Fibroblast of mammary gland (primary cell): Measurements from ENCODE around the gene CORO2B.

Source experiments
- DNase-seq: peaks from one replicate; pipeline ENCODE4 v3.0.0-alpha.2; 2010; ENCODE audit warnings: low read depth
- H3K4me3 ChIP-seq: 2 replicates; pipeline ENCODE4 v1.5.1; 2011; ENCODE audit warnings: low read depth, mild to moderate bottlenecking, low read length, moderate library complexity; ENCODE audit not compliant: control insufficient read depth
- TF ChIP-seq, protein P1 (sequence below): conservative IDR thresholded peaks from 2 replicates; pipeline ENCODE4 v1.5.1; 2011; ENCODE audit warnings: low read depth, low read length, inconsistent platforms; ENCODE audit not compliant: control insufficient read depth, insufficient read depth

CORO2B gene

DNA sequence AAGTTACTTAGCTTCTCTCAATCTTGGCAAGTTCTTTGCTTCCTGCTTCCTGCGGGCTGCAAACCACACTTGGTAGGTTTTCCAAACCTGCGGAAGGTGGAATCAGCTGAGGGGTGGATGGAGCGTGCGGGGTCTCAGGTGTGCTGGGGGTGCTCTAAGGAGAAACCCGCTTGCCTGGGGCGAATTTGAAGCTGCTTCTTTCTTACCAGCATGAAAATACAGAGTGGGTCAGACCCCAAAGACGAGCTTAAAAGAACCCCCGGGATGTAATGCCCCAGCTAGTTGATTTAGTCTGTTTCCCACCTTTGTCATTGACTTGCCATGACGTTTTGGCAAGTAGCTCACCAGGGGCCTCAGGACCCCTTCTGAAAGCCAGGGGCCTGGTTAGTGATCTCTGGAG is 28.8 kb upstream of the CORO2B start:
- no peak overlapping the region for H3K4me3 ChIP-seq
- DNase-seq: no peak
- TF ChIP-seq, protein P1, sequence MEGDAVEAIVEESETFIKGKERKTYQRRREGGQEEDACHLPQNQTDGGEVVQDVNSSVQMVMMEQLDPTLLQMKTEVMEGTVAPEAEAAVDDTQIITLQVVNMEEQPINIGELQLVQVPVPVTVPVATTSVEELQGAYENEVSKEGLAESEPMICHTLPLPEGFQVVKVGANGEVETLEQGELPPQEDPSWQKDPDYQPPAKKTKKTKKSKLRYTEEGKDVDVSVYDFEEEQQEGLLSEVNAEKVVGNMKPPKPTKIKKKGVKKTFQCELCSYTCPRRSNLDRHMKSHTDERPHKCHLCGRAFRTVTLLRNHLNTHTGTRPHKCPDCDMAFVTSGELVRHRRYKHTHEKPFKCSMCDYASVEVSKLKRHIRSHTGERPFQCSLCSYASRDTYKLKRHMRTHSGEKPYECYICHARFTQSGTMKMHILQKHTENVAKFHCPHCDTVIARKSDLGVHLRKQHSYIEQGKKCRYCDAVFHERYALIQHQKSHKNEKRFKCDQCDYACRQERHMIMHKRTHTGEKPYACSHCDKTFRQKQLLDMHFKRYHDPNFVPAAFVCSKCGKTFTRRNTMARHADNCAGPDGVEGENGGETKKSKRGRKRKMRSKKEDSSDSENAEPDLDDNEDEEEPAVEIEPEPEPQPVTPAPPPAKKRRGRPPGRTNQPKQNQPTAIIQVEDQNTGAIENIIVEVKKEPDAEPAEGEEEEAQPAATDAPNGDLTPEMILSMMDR: no peak

- peak; percentile 57 for DNase-seq
- TF ChIP-seq, protein P1: peak; percentile 87
- H3K4me3 ChIP-seq: no peak overlapping the region
These were observed 28.1 kb upstream of the CORO2B start for GRCh38 chr15:68550498-68551295.

DNA sequence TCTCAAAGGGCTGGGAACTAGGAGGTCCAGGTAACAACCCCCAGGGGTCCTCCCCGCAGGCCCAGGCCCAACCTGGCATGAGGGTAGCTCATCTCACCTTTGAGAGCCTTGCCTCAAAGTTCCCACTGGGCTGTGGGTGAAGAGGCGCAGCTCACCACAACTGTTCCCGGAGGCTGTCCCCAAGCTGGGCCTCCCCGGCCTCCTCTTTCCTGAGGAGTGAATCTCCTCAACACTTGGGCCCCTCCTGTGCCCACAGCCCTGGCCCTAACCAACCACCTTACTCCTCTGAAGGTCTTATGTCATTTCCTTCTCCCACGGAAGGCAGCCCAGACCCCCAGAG is 27.5 kb upstream of the CORO2B start:
- TF ChIP-seq, protein P1: no peak
- DNase-seq: no peak
- no peak overlapping the region for H3K4me3 ChIP-seq

DNA sequence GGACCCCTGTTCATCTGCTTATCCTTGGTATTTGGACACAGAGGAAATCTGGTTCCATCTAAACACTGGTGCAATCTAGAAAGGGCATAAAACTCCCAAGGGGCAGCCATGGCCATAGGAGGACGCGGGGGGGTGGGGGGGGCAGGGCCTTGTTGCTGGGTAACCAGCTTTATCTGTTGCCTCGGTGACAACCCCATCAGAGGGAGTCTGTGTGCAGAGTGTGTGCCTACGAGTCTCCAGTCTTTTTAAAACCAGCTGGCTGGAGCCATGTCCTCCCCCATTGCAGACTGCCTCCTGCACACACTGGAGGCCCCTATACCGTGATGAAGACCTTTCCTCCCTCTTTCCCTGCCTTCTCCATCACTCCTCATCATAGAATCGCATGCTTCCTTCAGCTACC is 26.4 kb upstream of the CORO2B start:
- DNase-seq: no peak
- H3K4me3 ChIP-seq: no peak overlapping the region
- TF ChIP-seq, protein P1: no peak

- H3K4me3 ChIP-seq: no peak overlapping the region
- TF ChIP-seq, protein P1: no peak
- no peak for DNase-seq
These were observed 26.0 kb upstream of the CORO2B start for GRCh38 chr15:68552773-68553172.

DNA sequence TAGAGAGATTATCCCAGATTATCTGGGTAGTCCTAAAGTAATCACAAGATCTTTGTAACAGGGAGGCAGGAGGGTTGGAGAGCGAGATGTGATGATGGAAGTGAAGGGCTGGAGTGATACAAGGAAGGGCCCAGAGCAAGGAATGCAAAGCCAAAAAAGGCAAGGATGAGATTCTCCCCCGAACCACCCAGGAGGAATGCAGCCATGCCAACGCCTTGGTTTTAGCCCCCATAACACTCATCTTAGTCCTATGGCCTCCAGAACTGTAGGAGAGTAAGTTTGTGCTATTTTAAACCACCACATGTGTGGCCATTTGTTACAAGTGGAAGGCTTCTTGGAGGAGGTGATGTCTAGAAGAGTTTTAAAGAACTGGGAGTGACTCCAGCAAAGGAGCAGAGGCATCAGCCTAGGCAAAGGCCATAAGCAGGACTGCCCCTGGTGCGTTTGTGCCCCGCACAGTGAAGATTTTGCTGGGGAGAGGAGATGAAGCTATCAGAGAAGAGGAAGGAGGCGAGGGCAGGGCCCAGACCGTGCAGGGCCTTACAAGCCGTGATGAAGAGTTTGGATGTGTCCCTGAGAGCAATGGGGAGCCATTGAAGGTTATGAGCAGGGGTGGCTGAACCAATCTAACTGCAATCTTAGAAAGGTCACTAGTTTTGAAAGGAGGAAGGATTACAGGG is 25.3 kb upstream of the CORO2B start:
- DNase-seq: no peak
- H3K4me3 ChIP-seq: no peak overlapping the region
- TF ChIP-seq, protein P1: no peak
